ENCODE measurements around the gene OCA2.
"Not testable (repeated sequence)": the region's sequence is repeated elsewhere in the genome, so short reads cannot be mapped to it uniquely, and the experiment has no call there.

Gene OCA2

DNA sequence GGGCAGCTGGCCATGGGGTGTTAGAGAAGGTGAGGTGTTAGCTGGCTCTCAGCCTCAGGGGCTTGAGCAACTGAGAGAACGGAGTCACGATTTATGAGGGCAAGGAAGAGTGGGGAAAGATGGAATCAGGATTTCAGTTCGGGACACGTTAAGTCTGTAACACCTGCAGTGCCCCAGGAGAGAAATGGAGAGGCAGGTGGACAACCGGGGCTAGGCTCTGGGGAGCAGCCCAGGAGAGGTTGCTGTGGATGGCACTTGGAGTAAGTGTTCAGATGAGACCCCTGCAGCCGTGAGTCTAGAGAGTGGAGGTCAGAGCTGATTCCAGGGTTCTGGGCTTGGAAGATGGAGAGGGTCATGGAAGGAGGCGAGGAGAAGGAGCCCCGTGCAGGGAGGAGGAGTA lies 237.9 kb downstream of the OCA2 start:
- TF ChIP-seq, protein P1, sequence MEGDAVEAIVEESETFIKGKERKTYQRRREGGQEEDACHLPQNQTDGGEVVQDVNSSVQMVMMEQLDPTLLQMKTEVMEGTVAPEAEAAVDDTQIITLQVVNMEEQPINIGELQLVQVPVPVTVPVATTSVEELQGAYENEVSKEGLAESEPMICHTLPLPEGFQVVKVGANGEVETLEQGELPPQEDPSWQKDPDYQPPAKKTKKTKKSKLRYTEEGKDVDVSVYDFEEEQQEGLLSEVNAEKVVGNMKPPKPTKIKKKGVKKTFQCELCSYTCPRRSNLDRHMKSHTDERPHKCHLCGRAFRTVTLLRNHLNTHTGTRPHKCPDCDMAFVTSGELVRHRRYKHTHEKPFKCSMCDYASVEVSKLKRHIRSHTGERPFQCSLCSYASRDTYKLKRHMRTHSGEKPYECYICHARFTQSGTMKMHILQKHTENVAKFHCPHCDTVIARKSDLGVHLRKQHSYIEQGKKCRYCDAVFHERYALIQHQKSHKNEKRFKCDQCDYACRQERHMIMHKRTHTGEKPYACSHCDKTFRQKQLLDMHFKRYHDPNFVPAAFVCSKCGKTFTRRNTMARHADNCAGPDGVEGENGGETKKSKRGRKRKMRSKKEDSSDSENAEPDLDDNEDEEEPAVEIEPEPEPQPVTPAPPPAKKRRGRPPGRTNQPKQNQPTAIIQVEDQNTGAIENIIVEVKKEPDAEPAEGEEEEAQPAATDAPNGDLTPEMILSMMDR (IDR thresholded peaks at IDR 0.05; ENCODE audit: extremely low read depth, missing control alignments), result no peak
- DNase-seq (ENCODE audit: low spot score), result no peak

DNA sequence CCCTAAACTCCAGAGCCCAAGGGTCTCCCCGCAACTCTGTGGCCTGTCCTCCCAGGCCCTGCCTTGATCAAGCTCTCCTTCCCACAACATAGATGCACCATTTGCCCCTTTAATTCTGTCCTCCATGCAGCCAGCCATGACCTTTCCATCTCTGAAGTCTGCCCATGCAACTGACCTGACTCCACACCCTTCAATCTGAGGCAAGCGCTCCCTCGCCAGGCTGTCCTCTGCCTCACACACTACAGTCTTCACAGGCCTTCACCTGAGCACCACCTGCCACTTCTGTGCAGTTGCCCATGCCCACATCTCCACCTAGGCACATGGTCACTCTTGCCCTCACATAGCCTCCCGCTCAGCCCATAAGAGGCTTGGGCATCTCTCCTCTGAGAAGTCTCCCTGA lies 244.0 kb downstream of the OCA2 start:
- DNase-seq (ENCODE audit: low spot score), result no peak
- TF ChIP-seq, protein P1 (IDR thresholded peaks at IDR 0.05; ENCODE audit: extremely low read depth, missing control alignments), result no peak

DNA sequence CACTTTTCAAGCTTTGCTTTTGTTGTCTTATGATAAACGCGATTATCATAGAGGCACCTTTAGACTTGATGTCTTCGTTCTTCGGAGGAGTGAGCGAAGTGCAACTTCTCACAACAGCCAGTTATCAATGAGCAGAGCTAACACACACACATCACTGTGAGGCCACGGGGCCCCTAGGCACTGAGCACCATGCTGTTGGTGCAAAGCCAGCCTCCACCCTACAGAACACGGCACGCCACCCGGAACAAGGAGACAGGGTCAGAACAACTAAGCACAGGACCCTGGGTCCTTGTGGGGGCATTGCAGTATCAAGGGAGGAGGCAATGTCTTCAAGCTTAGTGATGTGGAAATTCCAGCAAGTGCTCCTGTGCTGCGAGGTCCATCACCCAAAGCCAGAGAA lies 244.5 kb downstream of the OCA2 start:
- DNase-seq (ENCODE audit: low spot score), result no peak
- TF ChIP-seq, protein P1 (IDR thresholded peaks at IDR 0.05; ENCODE audit: extremely low read depth, missing control alignments), result no peak

DNA sequence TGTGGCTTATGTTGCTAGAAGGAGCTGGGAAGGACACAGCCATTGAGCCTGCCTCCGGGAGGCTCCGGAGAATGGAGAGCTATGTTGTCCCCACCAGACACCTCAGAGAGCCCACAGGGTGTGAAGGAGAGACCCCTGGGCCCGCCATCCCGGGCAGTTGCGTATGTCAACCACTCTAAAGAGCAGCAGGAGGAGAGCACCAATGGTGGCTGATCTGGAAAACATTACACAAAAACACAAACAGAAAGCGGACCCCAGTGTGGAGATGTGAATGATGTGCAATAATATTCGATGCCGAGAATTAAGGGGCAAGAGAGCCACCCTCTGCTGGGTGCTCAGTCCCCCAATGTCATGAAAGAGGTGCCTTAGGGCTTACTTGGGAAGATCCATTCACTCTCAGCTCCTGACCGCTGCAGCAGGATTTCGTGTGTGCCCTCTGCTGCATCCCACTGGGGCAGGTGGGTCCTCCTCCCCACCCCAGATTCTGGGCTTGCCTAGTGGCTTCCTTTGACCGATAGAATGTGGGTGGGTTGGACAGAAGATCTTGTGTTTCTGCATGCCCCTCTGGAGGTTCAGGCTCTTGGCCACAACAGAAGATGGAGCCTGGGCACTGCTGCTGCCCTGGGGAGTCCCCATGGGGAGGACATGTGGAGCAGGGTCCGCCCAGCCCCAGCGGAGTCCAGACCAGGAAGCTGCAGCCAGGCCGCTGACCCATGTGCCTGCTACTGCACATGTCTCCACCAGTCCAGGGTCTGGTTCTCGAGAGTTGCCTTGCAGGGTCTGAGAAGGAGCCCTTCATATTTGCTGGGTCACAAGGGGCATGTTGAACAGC lies 245.3 kb downstream of the OCA2 start:
- no peak for DNase-seq (ENCODE audit: low spot score)
- TF ChIP-seq, protein P1 (IDR thresholded peaks at IDR 0.05; ENCODE audit: extremely low read depth, missing control alignments), result no peak

DNA sequence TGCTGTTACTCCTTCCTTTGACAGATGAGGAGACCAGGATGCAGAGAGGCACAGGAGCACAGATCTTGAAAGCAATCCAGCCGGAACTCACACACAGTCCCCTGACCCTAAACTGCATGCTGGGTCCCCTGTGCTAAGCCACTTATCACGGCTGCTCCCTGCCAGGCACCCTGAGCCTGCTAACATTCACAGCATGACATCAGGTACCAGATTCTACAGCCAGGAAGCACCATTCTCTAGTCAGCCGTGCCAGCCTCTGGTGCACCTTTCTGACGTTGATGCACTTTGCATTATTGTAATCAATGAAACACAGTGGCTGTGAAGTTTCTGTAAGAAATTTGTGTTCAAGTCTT lies 247.3 kb downstream of the OCA2 start:
- DNase-seq (ENCODE audit: low spot score), result no peak
- TF ChIP-seq, protein P1 (IDR thresholded peaks at IDR 0.05; ENCODE audit: extremely low read depth, missing control alignments), result no peak

DNA sequence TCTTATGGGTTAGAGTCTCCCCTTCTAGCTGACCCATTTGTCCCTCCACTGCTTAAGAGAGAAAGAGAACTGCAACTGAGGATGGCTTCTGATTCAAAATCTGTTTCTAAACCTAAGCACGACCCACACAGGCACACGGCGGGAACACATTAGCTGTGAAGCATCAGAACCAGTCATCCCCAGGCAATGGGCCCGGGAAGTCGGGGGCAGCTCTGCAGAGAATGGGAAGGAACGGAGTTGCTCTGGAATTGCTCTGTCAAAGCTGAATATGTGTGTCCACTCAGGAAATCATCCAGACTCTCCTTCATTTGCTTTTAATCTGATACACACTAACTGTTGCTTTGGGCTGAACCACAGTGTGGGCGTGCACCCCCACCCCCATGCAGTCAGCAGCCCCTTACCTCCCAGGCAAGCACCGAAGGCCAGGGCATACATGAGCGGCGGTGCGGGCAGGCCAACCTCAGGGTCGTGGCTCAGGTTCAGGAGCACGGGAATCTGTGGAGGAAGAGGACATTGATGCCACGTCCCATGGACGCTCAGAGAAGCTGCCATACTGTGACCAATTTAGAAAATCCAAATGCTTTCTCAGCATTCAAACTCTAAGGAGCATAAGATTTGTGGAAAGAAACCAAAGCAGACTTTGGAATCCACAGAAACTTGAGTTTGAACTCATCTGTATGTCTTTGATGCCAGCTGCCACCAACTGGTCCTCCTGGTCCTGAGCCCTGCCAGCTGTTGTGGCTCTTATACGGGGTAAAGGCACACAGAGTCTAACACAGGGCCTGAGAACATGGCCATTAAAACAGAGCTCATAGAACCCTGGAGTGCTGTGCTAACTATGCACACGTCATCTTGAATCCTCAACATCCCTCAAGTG lies 247.9 kb downstream of the OCA2 start:
- DNase-seq (ENCODE audit: low spot score), result no peak
- TF ChIP-seq, protein P1 (IDR thresholded peaks at IDR 0.05; ENCODE audit: extremely low read depth, missing control alignments), result no peak

DNA sequence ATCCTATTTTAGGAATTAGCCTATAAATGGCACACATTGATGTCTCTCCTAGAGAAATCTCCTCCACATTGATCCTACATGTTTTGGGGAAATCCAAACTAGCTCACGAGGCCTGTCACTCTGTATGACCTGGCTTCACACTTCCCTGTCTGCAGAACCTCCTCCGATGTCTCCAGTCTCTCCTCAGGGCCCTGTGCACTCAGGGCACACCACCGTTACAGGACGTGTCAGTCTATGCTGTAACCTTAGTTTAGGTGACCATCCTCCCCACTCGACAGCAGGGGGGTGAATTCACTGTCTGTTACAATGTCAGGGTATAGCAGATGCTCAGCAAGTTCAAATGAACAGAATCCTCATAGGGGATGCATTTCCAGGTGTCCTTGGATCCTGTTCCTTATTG lies 249.1 kb downstream of the OCA2 start:
- TF ChIP-seq, protein P1 (IDR thresholded peaks at IDR 0.05; ENCODE audit: extremely low read depth, missing control alignments), result no peak
- DNase-seq (ENCODE audit: low spot score), result no peak

DNA sequence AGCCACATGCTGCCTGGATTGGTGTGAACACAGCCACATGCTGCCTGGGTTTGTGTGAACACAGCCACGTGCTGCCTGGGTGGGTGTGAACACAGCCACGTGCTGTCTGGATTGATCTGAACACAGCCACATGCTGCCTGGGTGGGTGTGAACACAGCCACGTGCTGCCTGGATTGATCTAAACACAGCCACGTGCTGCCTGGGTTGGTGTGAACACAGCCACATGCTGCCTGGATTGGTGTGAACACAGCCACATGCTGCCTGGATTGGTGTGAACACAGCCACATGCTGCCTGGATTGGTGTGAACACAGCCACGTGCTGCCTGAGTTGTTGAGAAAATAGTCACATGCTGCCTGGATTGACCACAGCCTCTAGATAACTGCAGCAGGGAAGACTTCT lies 250.2 kb downstream of the OCA2 start:
- DNase-seq (ENCODE audit: low spot score), result not testable (repeated sequence)

All from GM20000 (cell line).